ENCODE measurements around the gene PPP1R12A. TPM values are rescaled to one million over a fixed set of nuclear protein-coding genes. Genes with fewer than 3 reads are reported as not detected.

PPP1R12A gene
- total and polyA plus RNA-seq, 9 of the 15 experiments (the other 6 are each of a cell fraction or from before 2014, with no cell fraction given): 26.4 to 119 (median 53.3) TPM

DNA sequence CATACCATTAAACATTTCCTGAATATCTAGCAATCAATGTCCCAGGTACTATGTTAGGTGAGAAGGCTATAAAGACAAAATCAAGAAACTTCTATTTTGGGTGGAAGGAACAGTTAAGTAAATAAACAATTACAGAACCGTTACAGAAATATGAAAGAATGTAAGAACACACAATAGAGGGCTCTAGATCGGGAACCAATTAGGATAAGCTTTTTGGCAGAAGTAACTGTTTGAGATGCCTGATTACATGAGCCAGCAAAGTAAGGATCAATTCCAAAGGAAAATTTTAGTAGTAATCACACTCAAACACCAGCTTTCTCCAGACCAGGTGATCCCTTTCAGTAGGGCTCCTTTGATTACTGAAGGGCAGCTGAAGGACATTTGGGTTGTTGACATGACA, 33.9 kb downstream of the PPP1R12A start:
- no peak overlapping the region for H2AFZ ChIP-seq (ENCODE audit: low read depth, low read length)
- no peak for FAIRE-seq
- H3K27ac ChIP-seq (ENCODE audit: extremely low read depth, low read depth, low read length): no peak overlapping the region
- WGBS (ENCODE audit: insufficient coverage, low coverage, missing lambda C conversion rate): 60% methylated on average over 2 of the region's 2 CpGs
- peaks cover 28% of the 10 kb centered on the region for H4K20me1 ChIP-seq (replicated peaks; ENCODE audit: control insufficient read depth, insufficient read depth, low read length)
- POLR2A ChIA-PET: interaction anchor here (1.2 kb wide), 1 partner anchor 20 kb away, joined by 3 read pairs; no protein-coding TSS in a partner anchor
- H3K9ac ChIP-seq (ENCODE audit: insufficient read depth in 1 of 2, low read depth in 2 of 2, low read length in 2 of 2): no peak overlapping the region
- intact Hi-C loops (cut with micrococcal nuclease) (no loop called here), in situ Hi-C loops (cut with MboI) (no loop called here)
- no TSS peak for BruUV-seq (replicated peaks)
- CTCF ChIA-PET (ENCODE audit: low intra/inter-chr PET ratio): no interaction called here
- H3K9me1 ChIP-seq (ENCODE audit: control insufficient read depth, insufficient read depth, low read length): no peaks in the 10 kb centered on the region
- no peak overlapping the region for H3K4me3 ChIP-seq
- no peaks in the 10 kb centered on the region for H3K4me1 ChIP-seq (replicated peaks in 1 of 2; ENCODE audit: control insufficient read depth in 2 of 2, insufficient read depth in 2 of 2, low read length in 2 of 2)
- DNase-seq (ENCODE audit: extremely low read depth in 1 of 4, low spot score in 3 of 4): no peak
- ATAC-seq: no peak
- no peaks in the 10 kb centered on the region for H3K9me3 ChIP-seq (replicated peaks; ENCODE audit: control insufficient read depth, insufficient read depth, low read depth, low read length)
- peaks cover 7% of the 10 kb centered on the region; the same call in 1 of the 3 replicates for H3K36me3 ChIP-seq (ENCODE audit: control insufficient read depth, insufficient read depth, low read length)
- H3K79me2 ChIP-seq (ENCODE audit: control insufficient read depth, insufficient read depth, low read length): peaks cover 99% of the 10 kb centered on the region
- no peak overlapping the region for H3K4me2 ChIP-seq (ENCODE audit: insufficient read depth, low read length)
- no peaks in the 10 kb centered on the region for H3K27me3 ChIP-seq (ENCODE audit: control insufficient read depth in 2 of 2, insufficient read depth in 2 of 2, low read length in 2 of 2)
- TF ChIP-seq, protein P1, sequence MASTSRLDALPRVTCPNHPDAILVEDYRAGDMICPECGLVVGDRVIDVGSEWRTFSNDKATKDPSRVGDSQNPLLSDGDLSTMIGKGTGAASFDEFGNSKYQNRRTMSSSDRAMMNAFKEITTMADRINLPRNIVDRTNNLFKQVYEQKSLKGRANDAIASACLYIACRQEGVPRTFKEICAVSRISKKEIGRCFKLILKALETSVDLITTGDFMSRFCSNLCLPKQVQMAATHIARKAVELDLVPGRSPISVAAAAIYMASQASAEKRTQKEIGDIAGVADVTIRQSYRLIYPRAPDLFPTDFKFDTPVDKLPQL (IDR thresholded peaks at IDR 0.05; ENCODE audit: extremely low read depth, insufficient read length): no peak
- TF ChIP-seq MEF2D (tag; conservative IDR thresholded peaks at IDR 0.05; ENCODE audit: low read depth): no peak
- no peak for TF ChIP-seq CHD1 (IDR thresholded peaks at IDR 0.05; ENCODE audit: low read length)
- TF ChIP-seq SAP30 (IDR thresholded peaks at IDR 0.05; ENCODE audit: borderline replicate concordance, insufficient read depth, low read depth, low read length, poor library complexity, severe bottlenecking): no peak
- TF ChIP-seq ZNF77 (CRISPR knock-in tag; IDR thresholded peaks at IDR 0.05): no peak
- no peak for TF ChIP-seq PURB (CRISPR knock-in tag; IDR thresholded peaks at IDR 0.05; ENCODE audit: low read depth)
- TF ChIP-seq, protein P2, sequence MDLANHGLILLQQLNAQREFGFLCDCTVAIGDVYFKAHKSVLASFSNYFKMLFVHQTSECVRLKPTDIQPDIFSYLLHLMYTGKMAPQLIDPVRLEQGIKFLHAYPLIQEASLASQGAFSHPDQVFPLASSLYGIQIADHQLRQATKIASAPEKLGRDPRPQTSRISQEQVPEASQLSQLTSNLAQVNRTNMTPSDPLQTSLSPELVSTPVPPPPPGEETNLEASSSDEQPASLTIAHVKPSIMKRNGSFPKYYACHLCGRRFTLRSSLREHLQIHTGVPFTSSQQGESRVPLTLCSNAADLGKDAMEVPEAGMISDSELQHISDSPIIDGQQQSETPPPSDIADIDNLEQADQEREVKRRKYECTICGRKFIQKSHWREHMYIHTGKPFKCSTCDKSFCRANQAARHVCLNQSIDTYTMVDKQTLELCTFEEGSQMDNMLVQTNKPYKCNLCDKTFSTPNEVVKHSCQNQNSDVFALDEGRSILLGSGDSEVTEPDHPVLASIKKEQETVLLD (IDR thresholded peaks at IDR 0.05): no peak
- TF ChIP-seq, protein P3, sequence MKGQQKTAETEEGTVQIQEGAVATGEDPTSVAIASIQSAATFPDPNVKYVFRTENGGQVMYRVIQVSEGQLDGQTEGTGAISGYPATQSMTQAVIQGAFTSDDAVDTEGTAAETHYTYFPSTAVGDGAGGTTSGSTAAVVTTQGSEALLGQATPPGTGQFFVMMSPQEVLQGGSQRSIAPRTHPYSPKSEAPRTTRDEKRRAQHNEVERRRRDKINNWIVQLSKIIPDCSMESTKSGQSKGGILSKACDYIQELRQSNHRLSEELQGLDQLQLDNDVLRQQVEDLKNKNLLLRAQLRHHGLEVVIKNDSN (CRISPR knock-in tag; IDR thresholded peaks at IDR 0.05): no peak
- TF ChIP-seq, protein P4, sequence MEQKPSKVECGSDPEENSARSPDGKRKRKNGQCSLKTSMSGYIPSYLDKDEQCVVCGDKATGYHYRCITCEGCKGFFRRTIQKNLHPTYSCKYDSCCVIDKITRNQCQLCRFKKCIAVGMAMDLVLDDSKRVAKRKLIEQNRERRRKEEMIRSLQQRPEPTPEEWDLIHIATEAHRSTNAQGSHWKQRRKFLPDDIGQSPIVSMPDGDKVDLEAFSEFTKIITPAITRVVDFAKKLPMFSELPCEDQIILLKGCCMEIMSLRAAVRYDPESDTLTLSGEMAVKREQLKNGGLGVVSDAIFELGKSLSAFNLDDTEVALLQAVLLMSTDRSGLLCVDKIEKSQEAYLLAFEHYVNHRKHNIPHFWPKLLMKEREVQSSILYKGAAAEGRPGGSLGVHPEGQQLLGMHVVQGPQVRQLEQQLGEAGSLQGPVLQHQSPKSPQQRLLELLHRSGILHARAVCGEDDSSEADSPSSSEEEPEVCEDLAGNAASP (IDR thresholded peaks at IDR 0.05): no peak
- TF ChIP-seq, protein P5, sequence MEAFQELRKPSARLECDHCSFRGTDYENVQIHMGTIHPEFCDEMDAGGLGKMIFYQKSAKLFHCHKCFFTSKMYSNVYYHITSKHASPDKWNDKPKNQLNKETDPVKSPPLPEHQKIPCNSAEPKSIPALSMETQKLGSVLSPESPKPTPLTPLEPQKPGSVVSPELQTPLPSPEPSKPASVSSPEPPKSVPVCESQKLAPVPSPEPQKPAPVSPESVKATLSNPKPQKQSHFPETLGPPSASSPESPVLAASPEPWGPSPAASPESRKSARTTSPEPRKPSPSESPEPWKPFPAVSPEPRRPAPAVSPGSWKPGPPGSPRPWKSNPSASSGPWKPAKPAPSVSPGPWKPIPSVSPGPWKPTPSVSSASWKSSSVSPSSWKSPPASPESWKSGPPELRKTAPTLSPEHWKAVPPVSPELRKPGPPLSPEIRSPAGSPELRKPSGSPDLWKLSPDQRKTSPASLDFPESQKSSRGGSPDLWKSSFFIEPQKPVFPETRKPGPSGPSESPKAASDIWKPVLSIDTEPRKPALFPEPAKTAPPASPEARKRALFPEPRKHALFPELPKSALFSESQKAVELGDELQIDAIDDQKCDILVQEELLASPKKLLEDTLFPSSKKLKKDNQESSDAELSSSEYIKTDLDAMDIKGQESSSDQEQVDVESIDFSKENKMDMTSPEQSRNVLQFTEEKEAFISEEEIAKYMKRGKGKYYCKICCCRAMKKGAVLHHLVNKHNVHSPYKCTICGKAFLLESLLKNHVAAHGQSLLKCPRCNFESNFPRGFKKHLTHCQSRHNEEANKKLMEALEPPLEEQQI (IDR thresholded peaks at IDR 0.05): no peak
- no peak for TF ChIP-seq YBX1 (IDR thresholded peaks at IDR 0.05)
- TF ChIP-seq NELFE (IDR thresholded peaks at IDR 0.05; ENCODE audit: insufficient read depth, insufficient read length): no peak
- TF ChIP-seq TEAD1 (CRISPR knock-in tag; IDR thresholded peaks at IDR 0.05): no peak
- no peak for TF ChIP-seq ZNF780A (CRISPR knock-in tag; IDR thresholded peaks at IDR 0.05)
- no peak for TF ChIP-seq NR2C1 (IDR thresholded peaks at IDR 0.05)
- TF ChIP-seq NR2C1 (tag; IDR thresholded peaks at IDR 0.05): no peak

Data from K562 (cell line).